Head of caudate nucleus (tissue), 42 donors: ENCODE data around the gene CALR.
"Not testable (repeated sequence)": the region's sequence is repeated elsewhere in the genome, so short reads cannot be mapped to it uniquely, and the experiment has no call there.

Experiments
- DNase-seq, 42 donors: peaks; one replicate each; pipeline versions ENCODE4 v3.0.0 to v3.0.0-alpha.2; 2020 to 2021; ENCODE audit warnings: mixed read lengths in 7 of 42
- intact Hi-C: fragments of 100-400 bp; cut with DNase I; formaldehyde crosslinking; loops from one replicate; pipeline ENCODE4 v1.15.0; 2022

The CALR gene

DNA sequence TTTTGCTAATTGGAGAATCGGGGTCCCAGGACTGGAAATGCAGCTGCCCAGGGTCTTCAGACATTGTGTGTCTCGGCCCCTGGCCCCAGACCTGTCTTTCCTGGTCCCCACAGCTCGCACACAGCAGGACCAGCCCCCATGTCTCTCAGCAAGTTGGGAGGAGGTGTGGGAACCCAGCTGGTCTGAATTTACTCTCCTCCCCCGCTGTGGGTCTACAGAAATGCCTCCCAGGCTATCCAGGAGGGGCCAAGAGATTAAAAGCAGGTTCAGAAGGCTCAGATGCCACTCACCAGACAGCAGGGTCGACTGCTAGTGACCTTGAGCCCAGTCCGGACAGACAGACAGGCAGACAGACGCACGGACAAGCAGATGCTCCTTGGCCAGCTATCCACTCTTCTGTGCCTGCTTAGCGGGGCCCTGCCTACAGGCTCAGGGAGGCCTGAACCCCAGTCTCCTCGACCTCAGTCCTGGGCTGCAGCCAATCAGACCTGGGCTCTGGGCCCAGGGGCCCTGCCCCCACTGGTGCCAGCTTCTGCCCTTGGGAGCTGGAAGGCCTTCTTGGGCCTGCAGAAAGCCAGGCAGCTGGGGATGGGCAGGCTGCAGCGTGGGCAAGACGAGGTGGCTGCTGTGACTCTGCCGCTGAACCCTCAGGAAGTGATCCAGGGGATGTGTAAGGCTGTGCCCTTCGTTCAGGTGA lies 31.0 kb downstream of the CALR start, which contains the start of gene DAND5:
TSS of gene DAND5 (plus strand) at position 285 of the 697 bp plus-strand sequence. CDS start at position 370, 85 bp downstream.
- peak in 36 of 42 donors; percentile 27 to 80 (median 62) for DNase-seq
- intact Hi-C loops, result no loop called here

DNA sequence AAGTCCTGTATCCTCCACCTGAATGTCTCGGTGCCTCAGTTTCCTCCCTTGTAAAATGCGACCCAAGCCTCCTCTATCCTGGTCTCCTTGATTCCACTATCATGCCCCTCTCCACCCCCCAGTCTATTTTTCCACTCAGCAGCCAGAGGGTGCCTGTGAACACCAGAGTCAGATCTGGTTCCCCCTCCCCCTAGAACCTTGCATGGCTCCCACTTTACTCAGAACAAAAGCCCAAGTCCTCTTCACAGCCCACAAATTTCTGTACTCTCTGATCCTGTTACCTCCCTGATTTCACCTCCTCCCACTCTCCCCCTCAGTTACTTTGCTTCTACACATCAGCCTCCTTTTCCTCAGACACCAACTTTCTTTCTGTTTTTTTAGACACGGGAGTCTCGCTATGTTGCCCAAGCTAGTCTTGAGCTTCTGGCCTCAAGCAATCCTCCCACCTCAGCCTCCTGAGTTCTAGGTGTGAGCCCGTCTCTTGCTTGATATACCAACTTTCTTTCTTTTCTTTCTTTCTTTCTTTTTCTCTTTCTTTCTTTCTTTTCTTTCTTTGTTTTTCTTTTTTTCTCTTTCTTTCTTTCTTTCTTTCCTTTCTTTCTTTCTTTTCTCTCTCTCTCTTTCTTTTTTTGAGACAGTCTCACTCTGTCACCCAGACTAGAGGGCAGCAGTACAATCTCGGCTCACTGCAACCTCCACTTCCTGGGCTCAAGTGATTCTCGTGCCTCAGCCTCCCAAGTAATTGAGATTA lies 31.8 kb downstream of the CALR start:
- intact Hi-C loops, result no loop called here
- peak in 2 of 42 donors; percentile 35 to 50 for DNase-seq

DNA sequence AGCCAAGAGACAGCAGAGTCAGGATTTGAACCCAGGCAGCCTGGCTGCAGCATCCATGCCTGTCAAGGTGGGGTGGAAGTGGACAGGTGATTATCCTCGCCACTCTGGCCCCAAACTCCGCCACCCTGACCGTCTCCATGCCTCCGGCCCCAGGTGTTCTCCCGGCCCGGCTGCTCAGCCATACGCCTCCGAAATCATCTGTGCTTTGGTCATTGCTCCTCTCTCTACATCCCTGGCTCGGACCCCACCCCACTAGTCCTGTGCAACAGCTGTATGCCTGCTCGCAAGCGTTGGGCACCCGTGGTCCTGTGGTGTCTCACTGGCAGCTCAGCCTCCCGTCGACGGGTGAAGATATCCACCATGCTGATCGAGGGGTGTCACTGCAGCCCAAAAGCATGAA lies 34.8 kb downstream of the CALR start:
- intact Hi-C loops, result no loop called here
- DNase-seq, result no peak

DNA sequence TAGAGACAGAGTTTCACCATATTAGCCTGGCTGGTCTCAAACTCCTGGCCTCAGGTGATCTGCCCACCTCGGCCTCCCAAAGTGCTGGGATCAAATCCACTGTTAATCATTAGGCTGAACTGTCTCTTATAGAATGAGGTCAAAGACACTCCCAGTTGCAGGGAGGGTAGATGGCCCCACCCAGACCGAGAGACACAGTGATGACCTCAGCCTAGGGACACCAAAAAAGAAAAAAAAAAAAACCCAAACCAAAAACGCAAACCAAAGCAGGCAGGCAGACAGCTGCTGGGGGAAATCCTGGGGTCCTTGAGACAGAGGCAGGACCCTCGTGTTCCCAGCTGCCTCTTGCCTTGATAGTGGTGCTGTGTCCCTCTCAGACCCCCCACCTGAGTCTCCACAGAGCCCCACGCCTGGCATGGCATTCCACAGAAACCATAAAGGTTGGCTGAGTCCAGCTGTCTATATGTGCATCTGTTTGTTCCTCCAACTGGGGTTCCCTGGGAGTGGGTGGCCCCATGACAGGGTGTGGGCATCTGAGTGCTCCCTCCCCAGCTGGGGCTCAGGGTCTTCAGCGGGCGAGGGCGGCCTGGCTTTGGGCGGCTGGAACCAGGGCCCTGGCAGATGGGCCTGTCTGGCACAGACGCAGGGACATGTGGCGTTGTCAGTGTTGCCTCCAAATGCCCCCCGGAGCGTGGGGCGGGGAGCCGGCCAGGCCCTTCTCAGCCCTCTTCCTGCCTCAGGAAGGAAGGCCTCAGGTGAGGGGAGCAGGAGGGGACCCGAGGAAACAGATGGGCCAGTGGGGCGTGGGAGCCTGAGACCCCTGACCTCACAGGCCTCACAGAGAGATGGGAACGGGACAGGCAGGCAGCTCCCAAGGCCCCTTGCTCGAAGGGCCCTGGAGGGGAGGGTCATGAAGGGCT lies 36.2 kb downstream of the CALR start:
- DNase-seq, result no peak
- intact Hi-C loops, result loop anchor here (5.0 kb wide), 1 partner anchor 288 kb away; no protein-coding TSS in a partner anchor

DNA sequence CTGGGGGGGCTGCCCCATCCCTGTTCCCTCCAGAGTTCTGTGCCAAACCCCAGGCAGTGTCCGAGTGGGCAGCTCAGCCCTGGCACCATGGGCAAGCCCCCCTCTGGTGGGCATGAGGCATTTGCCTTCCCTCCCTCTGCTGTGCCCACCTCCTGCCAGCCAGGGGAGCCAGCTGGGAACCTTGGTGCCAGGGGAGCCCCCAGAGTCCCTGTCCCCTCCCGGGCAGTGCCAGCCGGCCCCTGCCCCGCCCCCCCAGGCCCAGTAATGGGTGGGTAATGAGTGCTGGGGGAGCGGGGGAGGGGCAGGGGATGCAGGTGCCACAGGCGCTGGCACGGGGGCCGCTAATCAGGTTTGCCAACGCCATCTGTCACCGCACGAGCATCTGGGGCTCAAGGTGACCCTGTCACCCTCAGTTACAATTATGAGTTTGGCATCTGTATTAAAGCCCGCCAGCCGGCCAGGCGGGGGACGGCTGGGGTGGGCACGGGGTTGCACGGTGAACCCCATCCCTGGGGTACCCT lies 36.9 kb downstream of the CALR start:
- DNase-seq, result no peak
- intact Hi-C loops, result loop anchor here (5.0 kb wide), 1 partner anchor 287 kb away; no protein-coding TSS in a partner anchor

DNA sequence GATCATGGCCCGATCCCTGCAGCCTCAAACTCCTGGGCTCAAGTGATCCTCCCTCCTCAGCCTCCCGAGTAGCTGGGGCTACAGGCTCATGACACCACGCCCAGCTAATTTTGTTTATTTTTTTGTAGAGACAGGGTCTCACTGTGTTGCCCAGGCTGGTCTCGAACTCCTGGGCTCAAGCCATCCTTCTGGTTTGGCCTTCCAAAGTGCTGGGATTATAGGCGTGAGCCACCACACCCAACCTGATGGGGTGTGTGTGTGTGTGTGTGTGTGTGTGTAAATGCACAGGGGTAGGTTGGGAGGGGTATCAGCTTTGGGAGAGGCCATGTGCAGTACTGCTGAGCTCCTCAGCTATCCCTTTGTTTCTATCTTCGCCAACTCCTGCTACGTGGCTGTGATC lies 37.7 kb downstream of the CALR start:
- intact Hi-C loops, result loop anchor here (5.0 kb wide), 1 partner anchor 286 kb away; no protein-coding TSS in a partner anchor
- not testable (repeated sequence) for DNase-seq

DNA sequence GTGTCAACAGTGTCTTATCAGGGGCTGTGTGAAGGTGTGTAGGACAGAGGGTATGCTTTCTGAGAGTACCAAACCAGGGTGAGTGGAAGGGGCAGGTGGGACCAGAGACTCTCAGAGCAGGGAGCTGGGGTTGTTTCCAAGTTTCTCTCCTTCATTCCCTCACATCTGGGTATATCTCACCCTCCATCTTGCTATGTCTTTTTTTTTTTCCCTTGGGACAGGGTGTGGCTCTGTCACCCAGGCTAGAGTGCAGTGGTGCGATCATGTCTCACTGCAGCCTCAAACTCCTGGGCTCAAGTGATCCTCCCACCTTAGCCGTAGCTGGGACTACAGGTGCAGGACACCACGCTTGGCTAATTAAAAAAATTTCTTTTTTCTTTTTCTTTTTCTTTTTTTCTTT lies 41.6 kb downstream of the CALR start:
- intact Hi-C loops, result loop anchor here (5.0 kb wide), 3 partner anchors 52 to 282 kb away; no protein-coding TSS in a partner anchor

DNA sequence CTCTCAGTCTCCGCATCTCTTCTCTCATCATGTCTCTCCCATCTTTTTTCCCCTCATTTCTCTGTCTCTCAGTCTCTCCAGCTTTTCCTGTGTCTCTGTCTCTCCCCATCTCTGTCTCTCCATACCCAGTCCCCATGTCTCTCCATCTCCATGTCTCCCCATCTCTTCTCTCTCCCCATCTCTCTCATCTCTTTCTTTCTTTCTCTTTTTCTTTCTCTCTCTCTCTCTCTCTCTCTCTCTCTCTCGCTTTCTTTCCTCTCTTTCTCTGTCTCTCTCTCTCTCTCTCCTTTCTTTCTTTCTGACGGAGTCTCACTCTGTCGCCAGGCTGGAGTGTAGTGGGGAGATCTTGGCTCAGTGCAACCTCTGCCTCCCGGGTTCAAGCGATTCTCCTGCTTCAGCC lies 44.2 kb downstream of the CALR start:
- intact Hi-C loops, result loop anchor here (5.0 kb wide), 2 partner anchors 50 to 110 kb away; no protein-coding TSS in a partner anchor
- DNase-seq, result no peak

More for the DNA sequence above, 41.6 kb downstream of the CALR start:
- DNase-seq, result no peak

DNA sequence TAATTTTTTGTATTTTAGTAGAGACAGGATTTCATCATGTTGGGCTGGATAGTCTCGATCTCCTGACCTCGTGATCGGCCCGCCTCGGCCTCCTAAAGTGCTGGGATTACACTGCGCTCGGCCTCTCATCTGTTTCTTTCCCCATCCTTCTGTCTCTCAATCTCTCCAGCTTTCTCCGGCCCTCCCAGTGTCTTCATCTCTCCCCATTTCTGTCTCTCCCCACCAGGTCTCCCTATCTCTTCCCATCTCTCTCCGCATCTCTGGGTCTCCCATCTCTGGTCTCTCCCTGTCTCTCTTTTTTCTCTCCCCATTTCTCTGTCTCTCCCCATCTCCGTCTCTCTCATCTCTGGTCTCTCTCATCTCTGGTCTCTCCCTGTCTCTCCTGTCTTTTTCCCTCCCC lies 44.7 kb downstream of the CALR start:
- DNase-seq, result no peak
- intact Hi-C loops, result loop anchor here (5.0 kb wide), 2 partner anchors 49 to 109 kb away; no protein-coding TSS in a partner anchor

DNA sequence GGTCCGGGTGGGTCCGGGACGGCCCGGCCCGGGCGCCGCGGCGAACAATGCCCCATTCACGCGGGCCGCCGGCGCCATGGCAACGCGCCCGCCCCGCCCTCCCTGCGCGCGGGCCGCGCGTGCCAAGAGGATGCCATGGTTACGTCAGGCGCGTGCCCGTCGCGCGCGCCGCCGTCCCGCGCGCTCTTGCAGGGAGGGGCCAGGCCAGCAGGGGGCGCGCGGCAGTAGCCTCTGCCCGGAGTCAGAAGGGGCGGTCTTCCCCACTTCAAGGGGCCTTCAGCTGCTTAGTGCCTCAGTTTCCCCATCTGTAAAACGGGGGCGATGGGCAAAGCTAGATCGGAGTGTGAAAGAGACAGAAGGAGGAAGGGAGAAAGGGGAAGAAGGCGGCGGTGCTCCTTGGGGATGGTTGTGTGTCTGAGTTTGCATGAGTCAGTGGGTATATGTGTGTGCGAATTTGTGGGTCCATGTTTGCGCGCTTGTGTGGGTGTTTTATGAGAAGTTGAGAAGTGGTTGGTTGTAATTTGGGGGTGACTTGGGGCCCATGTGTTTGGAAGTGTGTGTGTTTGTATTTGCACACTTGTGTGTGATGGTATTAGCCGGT lies 45.2 kb downstream of the CALR start:
- intact Hi-C loops, result loop anchor here (5.0 kb wide), 2 partner anchors 49 to 109 kb away; no protein-coding TSS in a partner anchor
- DNase-seq, result peak; percentile 59 to 94 (median 86)

DNA sequence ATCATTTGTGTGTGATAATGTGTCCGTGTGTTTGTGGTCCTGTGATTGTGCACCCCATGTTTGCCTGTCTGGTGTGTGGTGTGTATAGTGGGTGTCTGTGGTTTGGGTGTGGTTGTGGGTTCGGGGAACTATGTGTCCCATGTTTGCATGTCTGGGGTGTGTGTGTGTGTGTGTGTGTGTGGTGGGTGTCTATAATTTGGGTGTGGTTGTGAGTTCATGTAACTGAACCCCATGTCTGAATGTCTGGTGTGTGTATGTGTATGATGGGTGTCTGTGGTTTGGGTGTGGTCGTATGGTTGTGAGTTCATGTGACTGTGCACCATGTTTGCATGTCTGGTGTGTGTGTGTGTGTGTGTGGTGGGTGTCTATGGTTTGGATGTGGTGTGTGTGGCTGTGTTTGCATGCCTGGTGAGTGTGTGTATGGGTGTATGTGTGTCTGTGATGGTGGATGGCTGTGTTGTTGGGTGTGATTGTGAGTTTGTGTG lies 45.8 kb downstream of the CALR start:
- intact Hi-C loops, result loop anchor here (5.0 kb wide), 2 partner anchors 48 to 108 kb away; no protein-coding TSS in a partner anchor
- DNase-seq, result peak in 1 of 42 donors; percentile 21

DNA sequence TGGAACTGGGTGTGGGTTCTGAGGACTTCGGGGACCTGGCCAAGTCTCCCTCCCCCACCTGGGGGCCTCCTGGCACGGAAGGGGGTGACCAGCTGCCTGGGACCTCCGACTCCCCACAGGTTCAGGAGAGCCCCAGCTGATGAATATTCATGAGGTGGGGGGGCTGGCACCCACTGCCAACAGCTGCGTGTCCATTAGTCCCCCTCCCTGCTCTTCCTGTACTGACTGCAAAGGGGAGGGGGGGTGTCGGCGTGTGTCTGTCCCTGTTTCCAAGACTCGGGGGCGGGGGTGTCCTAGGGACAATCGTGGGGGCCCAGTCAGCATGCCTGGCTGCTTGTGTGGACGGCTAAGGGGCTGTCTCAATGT lies 46.3 kb downstream of the CALR start:
- peak in 36 of 42 donors; percentile 31 to 84 (median 60) for DNase-seq
- intact Hi-C loops, result loop anchor here (5.0 kb wide), 2 partner anchors 48 to 108 kb away; no protein-coding TSS in a partner anchor

DNA sequence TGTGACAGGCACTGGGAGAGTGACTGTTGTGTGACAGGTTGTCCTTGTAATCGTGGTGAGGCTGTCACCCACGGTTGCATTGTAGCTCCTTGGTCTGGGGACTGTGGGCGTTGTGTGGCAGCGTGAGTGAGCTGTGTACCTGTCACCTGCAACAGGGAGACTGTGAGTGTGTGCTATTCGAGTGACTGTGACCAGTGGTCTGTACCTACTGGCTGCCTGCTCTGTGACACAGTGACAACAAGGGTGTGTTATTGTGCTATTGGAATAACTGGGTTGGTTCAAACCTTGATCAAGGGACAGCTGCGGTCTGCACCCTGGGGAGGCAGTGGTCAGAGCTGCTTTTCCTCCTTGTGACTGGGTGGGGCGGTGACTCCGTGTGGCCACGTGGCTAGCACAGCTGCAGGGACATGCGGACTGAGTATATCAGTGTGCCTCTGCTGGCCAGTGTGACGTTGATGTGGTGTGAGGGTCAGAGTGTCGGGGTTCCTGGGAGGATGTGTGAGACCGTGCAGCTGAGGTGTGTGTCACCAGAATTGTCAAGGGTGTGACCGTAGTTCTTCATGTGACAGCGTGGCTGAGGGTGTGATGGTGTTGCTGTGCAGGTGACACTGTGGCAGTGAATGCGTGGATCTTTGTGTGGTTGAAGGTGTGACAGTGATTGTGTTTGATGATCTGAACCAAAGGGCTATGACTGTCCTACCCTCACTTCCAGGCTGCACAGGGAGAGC lies 46.8 kb downstream of the CALR start:
- intact Hi-C loops, result no loop called here
- DNase-seq, result peak; percentile 71 to 96 (median 90)

DNA sequence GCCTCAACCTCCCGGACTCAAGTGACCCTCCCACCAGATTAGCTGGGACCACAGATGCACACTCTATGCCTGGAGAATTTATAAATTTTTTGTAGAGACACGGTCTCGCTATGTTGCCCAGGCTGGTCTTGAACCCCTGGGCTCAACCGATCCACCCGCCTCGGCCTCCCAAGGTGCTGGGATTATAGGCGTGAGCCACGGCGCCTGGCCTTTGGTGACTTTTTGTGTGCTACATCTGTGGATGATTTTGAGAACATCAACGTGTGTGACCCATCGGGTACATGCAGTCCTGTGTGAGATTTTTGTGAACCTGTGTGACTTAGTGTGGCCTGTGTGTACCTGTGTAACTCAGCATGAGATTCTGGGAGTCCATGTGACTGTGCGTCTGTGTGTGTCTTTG lies 48.3 kb downstream of the CALR start:
- no peak for DNase-seq
- intact Hi-C loops, result no loop called here

DNA sequence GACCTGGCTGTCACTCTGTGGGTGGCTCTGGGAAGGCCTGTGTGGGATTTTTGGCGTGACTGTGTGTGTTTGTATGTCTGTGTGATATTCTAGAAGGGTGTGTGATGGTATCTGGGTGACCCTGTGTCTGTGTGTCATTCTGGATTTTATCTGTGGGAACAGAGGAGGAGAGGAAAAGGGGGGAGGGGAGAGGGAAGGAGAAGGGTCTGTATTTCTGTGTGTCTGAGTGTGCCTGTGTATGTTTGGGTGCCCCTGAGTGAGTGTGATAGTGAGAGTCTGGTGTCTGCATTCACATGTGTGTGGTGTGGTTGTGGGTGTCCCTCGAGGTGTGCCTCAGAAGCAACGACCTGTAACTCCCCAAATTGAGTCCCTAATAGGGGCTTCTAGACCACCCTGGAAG lies 48.8 kb downstream of the CALR start:
- intact Hi-C loops, result no loop called here
- DNase-seq, result no peak

DNA sequence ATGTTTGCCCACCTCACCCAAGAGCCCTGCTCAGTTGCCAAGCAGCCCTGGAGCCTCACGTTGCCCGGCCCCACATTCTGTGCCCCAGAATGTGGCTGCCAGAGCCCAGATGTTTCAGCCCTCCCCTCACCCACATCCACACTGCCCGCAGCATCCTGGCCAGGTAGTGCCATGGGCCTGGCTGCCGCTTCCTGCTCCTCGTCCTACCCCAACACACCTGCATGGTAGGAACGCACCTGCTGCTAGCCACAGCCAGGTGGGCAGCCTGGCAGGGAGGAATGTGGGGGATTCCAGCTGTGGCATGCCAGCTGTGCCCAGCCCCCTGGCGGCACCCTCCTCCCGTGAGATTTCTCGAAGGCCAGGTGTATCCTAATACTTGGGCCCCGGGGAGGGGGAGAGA lies 49.4 kb downstream of the CALR start:
- intact Hi-C loops, result no loop called here
- no peak for DNase-seq

DNA sequence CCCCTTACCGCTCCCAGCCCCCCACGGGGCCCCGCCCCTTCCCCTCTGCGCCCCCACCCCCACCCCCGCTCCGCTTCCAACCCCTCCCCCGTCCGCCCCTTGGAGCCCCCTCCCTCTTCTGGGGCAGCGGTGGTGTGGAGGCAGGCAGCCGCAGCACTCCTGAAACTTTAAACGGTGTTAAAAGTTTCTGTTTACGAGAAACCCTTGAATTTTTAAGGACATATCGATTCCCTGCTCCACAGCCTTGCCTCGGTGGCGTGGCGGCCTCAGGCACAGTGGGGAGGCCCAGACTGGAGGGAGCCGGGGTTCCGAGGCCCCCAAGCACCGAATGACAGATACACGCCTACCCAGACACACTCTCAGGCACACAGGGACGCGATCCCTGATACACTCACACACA lies 52.0 kb downstream of the CALR start:
- intact Hi-C loops, result no loop called here
- no peak for DNase-seq
